ENCODE results near the gene UCKL1.

The UCKL1 gene

GRCh38 chr20:63955827-63956663, at the start of gene UCKL1:
TSS of gene UCKL1 (minus strand) at chr20:63956416. CDS start at chr20:63956372, 44 bp downstream.
- TF ChIP-seq, protein P1, sequence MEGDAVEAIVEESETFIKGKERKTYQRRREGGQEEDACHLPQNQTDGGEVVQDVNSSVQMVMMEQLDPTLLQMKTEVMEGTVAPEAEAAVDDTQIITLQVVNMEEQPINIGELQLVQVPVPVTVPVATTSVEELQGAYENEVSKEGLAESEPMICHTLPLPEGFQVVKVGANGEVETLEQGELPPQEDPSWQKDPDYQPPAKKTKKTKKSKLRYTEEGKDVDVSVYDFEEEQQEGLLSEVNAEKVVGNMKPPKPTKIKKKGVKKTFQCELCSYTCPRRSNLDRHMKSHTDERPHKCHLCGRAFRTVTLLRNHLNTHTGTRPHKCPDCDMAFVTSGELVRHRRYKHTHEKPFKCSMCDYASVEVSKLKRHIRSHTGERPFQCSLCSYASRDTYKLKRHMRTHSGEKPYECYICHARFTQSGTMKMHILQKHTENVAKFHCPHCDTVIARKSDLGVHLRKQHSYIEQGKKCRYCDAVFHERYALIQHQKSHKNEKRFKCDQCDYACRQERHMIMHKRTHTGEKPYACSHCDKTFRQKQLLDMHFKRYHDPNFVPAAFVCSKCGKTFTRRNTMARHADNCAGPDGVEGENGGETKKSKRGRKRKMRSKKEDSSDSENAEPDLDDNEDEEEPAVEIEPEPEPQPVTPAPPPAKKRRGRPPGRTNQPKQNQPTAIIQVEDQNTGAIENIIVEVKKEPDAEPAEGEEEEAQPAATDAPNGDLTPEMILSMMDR (IDR thresholded peaks at IDR 0.05; ENCODE audit: low read depth, low read length) = no peak
- in situ Hi-C loops (cut with HindIII; ENCODE audit: low sequenced_read_pairs) = no loop called here
- peak within 1 kb of the TSS; percentile 80 for H3K4me3 ChIP-seq (ENCODE audit: low read depth, low read length)
- peak; percentile 94 for DNase-seq (ENCODE audit: low read depth, low spot score)

DNA sequence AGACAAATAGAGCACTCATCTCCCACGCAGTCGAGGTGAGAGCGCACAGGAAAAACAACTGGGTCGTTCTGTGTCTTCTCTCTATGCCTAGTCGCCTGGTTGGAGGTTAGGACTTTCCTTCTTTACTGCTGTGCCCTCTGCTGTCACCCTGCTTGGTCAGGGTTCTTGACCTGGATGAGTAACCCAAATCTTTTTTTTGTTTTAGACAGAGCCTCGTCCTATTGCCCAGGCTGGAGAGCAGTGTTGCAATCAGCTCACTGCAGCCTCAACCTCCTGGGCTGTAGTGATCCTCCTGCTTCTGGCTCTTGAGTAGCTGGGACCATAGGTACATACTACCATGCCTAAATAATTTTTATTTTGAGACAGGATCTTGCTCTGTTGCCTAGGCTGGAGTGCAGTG, 49.2 kb upstream of the UCKL1 start:
- TF ChIP-seq, protein P1 (IDR thresholded peaks at IDR 0.05; ENCODE audit: low read depth, low read length) = no peak
- no peak for DNase-seq (ENCODE audit: low read depth, low spot score)
- in situ Hi-C loops (cut with HindIII; ENCODE audit: low sequenced_read_pairs) = no loop called here
- H3K4me3 ChIP-seq (ENCODE audit: low read depth, low read length) = no peak overlapping the region

- H3K4me3 ChIP-seq (ENCODE audit: low read depth, low read length) = no peak overlapping the region
- in situ Hi-C loops (cut with HindIII; ENCODE audit: low sequenced_read_pairs) = no loop called here
- TF ChIP-seq, protein P1 (IDR thresholded peaks at IDR 0.05; ENCODE audit: low read depth, low read length) = no peak
- DNase-seq (ENCODE audit: low read depth, low spot score) = no peak
Measured at GRCh38 chr20:64003960-64004725, 47.9 kb upstream of the UCKL1 start.

DNA sequence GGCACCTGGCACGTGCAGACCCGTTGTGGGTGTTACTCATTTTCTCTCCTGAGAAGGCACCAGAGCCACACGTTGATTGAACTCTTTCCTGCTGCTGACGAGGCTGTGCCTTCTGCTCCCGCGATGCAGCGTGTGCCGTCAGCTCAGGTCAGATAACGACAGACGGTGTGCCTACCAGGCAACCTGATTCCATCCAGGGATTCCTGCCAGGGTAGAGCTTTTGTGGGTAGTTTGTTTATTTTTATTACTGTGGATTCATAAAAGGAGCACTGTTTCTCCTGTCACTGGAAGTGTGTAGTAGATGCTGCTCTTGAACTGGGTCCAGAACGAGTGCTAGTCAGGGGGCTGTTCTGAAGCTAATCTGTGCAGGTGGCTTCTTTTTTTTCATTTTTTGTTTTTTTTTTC, 45.4 kb upstream of the UCKL1 start:
- TF ChIP-seq, protein P1 (IDR thresholded peaks at IDR 0.05; ENCODE audit: low read depth, low read length) = no peak
- DNase-seq (ENCODE audit: low read depth, low spot score) = peak; percentile 22
- in situ Hi-C loops (cut with HindIII; ENCODE audit: low sequenced_read_pairs) = no loop called here
- no peak overlapping the region for H3K4me3 ChIP-seq (ENCODE audit: low read depth, low read length)

DNA sequence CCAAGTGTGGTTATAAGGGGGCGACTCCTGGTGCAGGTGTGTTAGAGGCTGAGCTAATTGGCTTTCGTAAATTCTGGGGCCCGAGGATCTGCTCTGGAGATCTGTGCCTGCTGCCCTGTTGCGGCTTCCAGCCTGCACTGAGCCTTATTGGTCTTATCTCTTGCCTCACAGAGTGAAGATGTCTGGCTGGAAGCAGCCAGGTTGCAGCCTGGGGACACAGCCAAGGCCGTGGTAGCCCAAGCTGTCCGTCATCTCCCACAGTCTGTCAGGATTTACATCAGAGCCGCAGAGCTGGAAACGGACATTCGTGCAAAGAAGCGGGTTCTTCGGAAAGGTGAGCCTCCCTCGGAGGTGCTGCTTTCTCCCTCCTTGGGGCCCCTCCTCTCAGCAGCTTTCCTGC, 44.7 kb upstream of the UCKL1 start:
- H3K4me3 ChIP-seq (ENCODE audit: low read depth, low read length) = no peak overlapping the region
- DNase-seq (ENCODE audit: low read depth, low spot score) = no peak
- TF ChIP-seq, protein P1 (IDR thresholded peaks at IDR 0.05; ENCODE audit: low read depth, low read length) = no peak
- in situ Hi-C loops (cut with HindIII; ENCODE audit: low sequenced_read_pairs) = no loop called here

GRCh38 chr20:63982937-63983336, 26.7 kb upstream of the UCKL1 start:
- in situ Hi-C loops (cut with HindIII; ENCODE audit: low sequenced_read_pairs) = no loop called here
- H3K4me3 ChIP-seq (ENCODE audit: low read depth, low read length) = no peak overlapping the region
- TF ChIP-seq, protein P1 (IDR thresholded peaks at IDR 0.05; ENCODE audit: low read depth, low read length) = no peak
- no peak for DNase-seq (ENCODE audit: low read depth, low spot score)
